HEK293 (cell line): ENCODE measurements around the gene SMIM36.

Experiments used
- CTCF ChIA-PET: fragments of 350-600 bp; formaldehyde crosslinking; extraction: SDS; loops from one replicate; lab custom pipeline; 2021; ENCODE audit warnings: antibody characterized with exemption; lab: Yijun Ruan, JAX
- POLR2A ChIA-PET: fragments of 300-600 bp; formaldehyde crosslinking; extraction: SDS; loops from one replicate; lab custom pipeline; 2020; ENCODE audit warnings: antibody characterized with exemption, inconsistent platforms; lab: Yijun Ruan, JAX
- H3K27ac ChIP-seq: fragments of 200-500 bp; sonication (Bioruptor generic); 2 replicates; pipeline ENCODE4 v1.5.1; 2014; ENCODE audit warnings: low read depth, low read length, control low read depth, inconsistent platforms; ENCODE audit errors: extremely low read depth
- H3K36me3 ChIP-seq, 2 experiments: fragments of 200-500 bp in 1 of 2; sonication (Bioruptor generic) in 1 of 2; 1 replicate in 1 of 2; 2 replicates in 1 of 2; pipeline ENCODE4 v1.5.1; 2014 to 2017; ENCODE audit warnings: inconsistent platforms in 2 of 2, low read length in 2 of 2; ENCODE audit not compliant: control insufficient read depth in 2 of 2, insufficient read depth in 1 of 2
- H3K4me1 ChIP-seq: fragments of 200-500 bp; sonication (Bioruptor generic); 2 replicates; pipeline ENCODE4 v1.5.1; 2014; ENCODE audit warnings: mild to moderate bottlenecking, low read length, inconsistent platforms; ENCODE audit not compliant: control insufficient read depth, insufficient read depth
- H3K4me3 ChIP-seq: 2 replicates; pipeline ENCODE4 v1.5.1; 2011; ENCODE audit warnings: low read depth, mild to moderate bottlenecking, control low read depth, low read length, moderate library complexity
- H3K9me3 ChIP-seq: fragments of 200-500 bp; sonication (Bioruptor generic); 2 replicates; pipeline ENCODE4 v1.5.1; 2014; ENCODE audit warnings: low read depth, low read length, inconsistent platforms; ENCODE audit not compliant: control insufficient read depth, insufficient read depth
- FEZF1 ChIP-seq: fragments of 450-650 bp; formaldehyde crosslinking; IDR thresholded peaks from 2 replicates; pipeline ENCODE4 v1.5.1; 2016; ENCODE audit warnings: missing biosample characterization, missing genetic modification characterization
- MYNN ChIP-seq: fragments of 450-650 bp; formaldehyde crosslinking; IDR thresholded peaks from 2 replicates; pipeline ENCODE4 v1.5.1; 2016; ENCODE audit warnings: missing biosample characterization, missing genetic modification characterization, borderline replicate concordance
- ZBTB26 ChIP-seq: fragments of 450-650 bp; formaldehyde crosslinking; optimal IDR thresholded peaks from 2 replicates; pipeline ENCODE3; 2016; ENCODE audit warnings: missing biosample characterization, mild to moderate bottlenecking, missing genetic modification characterization
- ZBTB8A ChIP-seq: fragments of 450-650 bp; formaldehyde crosslinking; IDR thresholded peaks from 2 replicates; pipeline ENCODE4 v1.5.1; 2016; ENCODE audit warnings: missing biosample characterization, missing genetic modification characterization
- ZIC2 ChIP-seq: fragments of 450-650 bp; formaldehyde crosslinking; IDR thresholded peaks from 2 replicates; pipeline ENCODE4 v1.5.1; 2016; ENCODE audit warnings: missing biosample characterization, missing genetic modification characterization
- ZNF10 ChIP-seq: fragments of 450-650 bp; formaldehyde crosslinking; IDR thresholded peaks from 2 replicates; pipeline ENCODE4 v1.5.1; 2017; ENCODE audit warnings: missing biosample characterization, missing genetic modification characterization
- ZNF202 ChIP-seq: fragments of 450-650 bp; formaldehyde crosslinking; IDR thresholded peaks from 2 replicates; pipeline ENCODE4 v1.5.1; 2016; ENCODE audit warnings: missing biosample characterization, missing genetic modification characterization, borderline replicate concordance
- ZNF274 ChIP-seq, 2 experiments: fragments of 200-500 bp in 1 of 2; fragments of 450-650 bp in 1 of 2; sonication (Bioruptor generic) in 1 of 2; formaldehyde crosslinking in 1 of 2; IDR thresholded peaks; 2 replicates each; pipeline versions ENCODE4 v1.5.1 to v1.6.1; 2014 to 2016; ENCODE audit warnings: borderline replicate concordance in 1 of 2, inconsistent platforms in 1 of 2, low read length in 1 of 2, missing biosample characterization in 1 of 2, missing genetic modification characterization in 1 of 2
- ZNF341 ChIP-seq: fragments of 450-650 bp; formaldehyde crosslinking; IDR thresholded peaks from 2 replicates; pipeline ENCODE4; 2016; ENCODE audit warnings: low read depth, missing biosample characterization, missing genetic modification characterization
- ZNF426 ChIP-seq: fragments of 450-650 bp; formaldehyde crosslinking; IDR thresholded peaks from 2 replicates; pipeline ENCODE4 v1.5.1; 2017; ENCODE audit warnings: missing biosample characterization, missing genetic modification characterization, mild to moderate bottlenecking, inconsistent platforms, moderate library complexity
- ZNF518A ChIP-seq: fragments of 450-650 bp; formaldehyde crosslinking; conservative IDR thresholded peaks from 2 replicates; pipeline ENCODE4 v1.5.1; 2016; ENCODE audit warnings: low read depth, missing biosample characterization, missing genetic modification characterization
- ZNF561 ChIP-seq: fragments of 450-650 bp; IDR thresholded peaks from 2 replicates; pipeline ENCODE4 v1.5.1; 2018; ENCODE audit warnings: missing biosample characterization, missing genetic modification characterization, borderline replicate concordance
- ZNF660 ChIP-seq: fragments of 450-650 bp; IDR thresholded peaks from 2 replicates; pipeline ENCODE4 v1.5.1; 2018; ENCODE audit warnings: missing biosample characterization, mild to moderate bottlenecking, missing genetic modification characterization
- ZNF692 ChIP-seq: fragments of 450-650 bp; formaldehyde crosslinking; IDR thresholded peaks from 2 replicates; pipeline ENCODE4 v1.5.1; 2016; ENCODE audit warnings: missing biosample characterization, missing genetic modification characterization
- ZNF76 ChIP-seq: fragments of 450-650 bp; formaldehyde crosslinking; IDR thresholded peaks from 2 replicates; pipeline ENCODE4; 2016; ENCODE audit warnings: low read depth, missing biosample characterization, missing genetic modification characterization, borderline replicate concordance
- TF ChIP-seq, protein P1 (sequence below): fragments of 450-650 bp; formaldehyde crosslinking; IDR thresholded peaks from 2 replicates; pipeline ENCODE4 v1.5.1; 2016; ENCODE audit warnings: missing biosample characterization, missing genetic modification characterization, low read depth
- TF ChIP-seq, protein P2 (sequence below): fragments of 450-650 bp; formaldehyde crosslinking; IDR thresholded peaks from 2 replicates; pipeline ENCODE4 v1.5.1; 2017; ENCODE audit warnings: missing biosample characterization, missing genetic modification characterization

The SMIM36 gene

GRCh38 chr17:55500103-55500502 lies 11.1 kb downstream of the SMIM36 start:
- ChIA-PET POLR2A (interaction anchor here (1.3 kb wide), 1 partner anchor 251 kb away, joined by 4 read pairs; the partner anchor contains the start of gene PCTP), CTCF (interaction anchor here (1.4 kb wide), 1 partner anchor 14 kb away, joined by 6 read pairs; no protein-coding TSS in a partner anchor)
- no peaks in the 10 kb centered on the region for H3K36me3 ChIP-seq
- H3K4me3 ChIP-seq: no peak overlapping the region
- H3K27ac ChIP-seq: no peak overlapping the region
- peaks cover 10% of the 10 kb centered on the region for H3K4me1 ChIP-seq
- no peaks in the 10 kb centered on the region for H3K9me3 ChIP-seq
- TF ChIP-seq ZBTB8A (tag by site-specific recombination) (no peak), ZBTB26 (tag by site-specific recombination) (no peak), ZNF274 (IDR thresholded peaks at IDR 0.05; ENCODE audit: low read length) (no peak), ZNF274 (tag by site-specific recombination; IDR thresholded peaks at IDR 0.05; ENCODE audit: borderline replicate concordance) (no peak), ZNF426 (tag by site-specific recombination) (no peak), ZNF10 (tag by site-specific recombination) (0 out of 2 replicates have a peak, but pooled peaks have one; percentile 20), MYNN (tag by site-specific recombination) (no peak)

DNA sequence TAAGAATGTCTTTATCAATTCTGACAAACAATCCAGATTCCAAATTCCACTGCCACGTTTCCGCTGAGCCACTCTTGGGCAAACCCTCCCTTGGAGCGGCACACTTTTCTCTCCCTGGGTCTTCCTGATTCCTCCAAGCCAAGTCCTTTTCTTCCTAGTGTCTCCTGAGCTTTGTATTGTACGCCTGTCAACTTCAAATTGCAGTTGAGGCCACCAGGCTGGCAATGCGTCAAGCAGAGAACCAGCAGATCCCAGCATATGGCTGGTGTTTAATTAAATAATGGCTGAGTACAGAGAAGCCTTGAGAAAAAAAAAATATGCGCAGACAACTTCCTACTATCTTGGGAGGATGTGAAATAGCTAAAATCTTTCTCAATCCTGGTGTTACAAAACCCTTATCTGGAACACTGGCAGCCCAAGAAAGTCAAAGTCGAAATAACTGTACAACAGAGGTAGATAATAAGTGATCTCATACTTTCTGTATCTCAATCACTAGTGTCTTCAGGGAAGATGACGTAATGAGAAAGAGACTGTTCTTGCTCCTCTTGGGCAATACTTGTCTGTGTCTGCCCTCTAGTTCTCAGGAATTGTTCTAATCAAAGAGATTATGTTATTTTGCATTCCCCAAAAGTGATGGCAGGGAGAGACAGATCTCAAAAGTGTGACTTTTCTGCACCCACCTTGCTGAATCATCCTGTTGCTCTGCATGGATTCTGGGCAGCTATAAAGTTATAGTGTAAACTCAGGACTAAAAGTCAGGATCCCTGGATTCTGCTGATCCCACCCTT lies 15.0 kb downstream of the SMIM36 start:
- H3K27ac ChIP-seq: peak overlapping the region; percentile 62
- no peaks in the 10 kb centered on the region for H3K9me3 ChIP-seq
- no peaks in the 10 kb centered on the region for H3K36me3 ChIP-seq
- CTCF ChIA-PET: interaction anchor here (0.5 to 0.6 kb wide), 2 partner anchors 678 to 1339 kb away, joined by 3 read pairs; no protein-coding TSS in a partner anchor
- peaks cover 14% of the 10 kb centered on the region for H3K4me1 ChIP-seq
- POLR2A ChIA-PET: no interaction called here
- H3K4me3 ChIP-seq: no peak overlapping the region
- TF ChIP-seq ZNF692 (tag by site-specific recombination) (peak; percentile 22; the same call in 1 of the 2 replicates), ZNF518A (tag by site-specific recombination) (peak; percentile 45; the same call in 1 of the 2 replicates), ZNF341 (no peak), ZNF10 (tag by site-specific recombination) (peak; percentile 47; the same call in 1 of the 2 replicates), ZNF202 (tag by site-specific recombination) (no peak), ZNF561 (tag by site-specific recombination) (no peak), FEZF1 (no peak), ZNF76 (tag by site-specific recombination) (no peak), ZIC2 (tag by site-specific recombination) (no peak), ZNF660 (tag by site-specific recombination) (0 out of 2 replicates have a peak, but pooled peaks have one; percentile 26)
- TF ChIP-seq, protein P1, sequence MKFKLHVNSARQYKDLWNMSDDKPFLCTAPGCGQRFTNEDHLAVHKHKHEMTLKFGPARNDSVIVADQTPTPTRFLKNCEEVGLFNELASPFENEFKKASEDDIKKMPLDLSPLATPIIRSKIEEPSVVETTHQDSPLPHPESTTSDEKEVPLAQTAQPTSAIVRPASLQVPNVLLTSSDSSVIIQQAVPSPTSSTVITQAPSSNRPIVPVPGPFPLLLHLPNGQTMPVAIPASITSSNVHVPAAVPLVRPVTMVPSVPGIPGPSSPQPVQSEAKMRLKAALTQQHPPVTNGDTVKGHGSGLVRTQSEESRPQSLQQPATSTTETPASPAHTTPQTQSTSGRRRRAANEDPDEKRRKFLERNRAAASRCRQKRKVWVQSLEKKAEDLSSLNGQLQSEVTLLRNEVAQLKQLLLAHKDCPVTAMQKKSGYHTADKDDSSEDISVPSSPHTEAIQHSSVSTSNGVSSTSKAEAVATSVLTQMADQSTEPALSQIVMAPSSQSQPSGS (tag by site-specific recombination): peak; percentile 98
- TF ChIP-seq, protein P2, sequence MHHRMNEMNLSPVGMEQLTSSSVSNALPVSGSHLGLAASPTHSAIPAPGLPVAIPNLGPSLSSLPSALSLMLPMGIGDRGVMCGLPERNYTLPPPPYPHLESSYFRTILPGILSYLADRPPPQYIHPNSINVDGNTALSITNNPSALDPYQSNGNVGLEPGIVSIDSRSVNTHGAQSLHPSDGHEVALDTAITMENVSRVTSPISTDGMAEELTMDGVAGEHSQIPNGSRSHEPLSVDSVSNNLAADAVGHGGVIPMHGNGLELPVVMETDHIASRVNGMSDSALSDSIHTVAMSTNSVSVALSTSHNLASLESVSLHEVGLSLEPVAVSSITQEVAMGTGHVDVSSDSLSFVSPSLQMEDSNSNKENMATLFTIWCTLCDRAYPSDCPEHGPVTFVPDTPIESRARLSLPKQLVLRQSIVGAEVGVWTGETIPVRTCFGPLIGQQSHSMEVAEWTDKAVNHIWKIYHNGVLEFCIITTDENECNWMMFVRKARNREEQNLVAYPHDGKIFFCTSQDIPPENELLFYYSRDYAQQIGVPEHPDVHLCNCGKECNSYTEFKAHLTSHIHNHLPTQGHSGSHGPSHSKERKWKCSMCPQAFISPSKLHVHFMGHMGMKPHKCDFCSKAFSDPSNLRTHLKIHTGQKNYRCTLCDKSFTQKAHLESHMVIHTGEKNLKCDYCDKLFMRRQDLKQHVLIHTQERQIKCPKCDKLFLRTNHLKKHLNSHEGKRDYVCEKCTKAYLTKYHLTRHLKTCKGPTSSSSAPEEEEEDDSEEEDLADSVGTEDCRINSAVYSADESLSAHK: no peak
